T-helper 17 cell (primary cell): ENCODE results near the gene S100Z. TPM values are rescaled to one million over a fixed set of nuclear protein-coding genes. Genes with fewer than 3 reads are reported as not detected.
"Not testable (repeated sequence)": the region's sequence is repeated elsewhere in the genome, so short reads cannot be mapped to it uniquely, and the experiment has no call there.

Experiments
- ATAC-seq: fragments of 150-1000 bp; cut with Tn5 transposase; 2 replicates; pipeline ENCODE4 v1.10.0; 2021; ENCODE audit warnings: mild to moderate bottlenecking, moderate library complexity
- DNase-seq, 3 donors: peaks; one replicate each; pipeline versions ENCODE4 v3.0.0 to v3.0.0-alpha.2; 2020 to 2021
- H3K9me3 ChIP-seq: one replicate; pipeline ENCODE4 v1.7.0; 2013; ENCODE audit warnings: low read length, mild to moderate bottlenecking; ENCODE audit not compliant: control insufficient read depth, poor library complexity, severe bottlenecking
- H3K27ac Mint-ChIP-seq: one replicate; pipeline ENCODE4 v1.8.0; 2022; ENCODE audit warnings: mild to moderate bottlenecking, moderate library complexity, mixed read lengths
- H3K27me3 Mint-ChIP-seq: one replicate; pipeline ENCODE4 v1.8.0; 2022; ENCODE audit warnings: mixed read lengths
- H3K36me3 Mint-ChIP-seq: one replicate; pipeline ENCODE4 v1.8.0; 2022; ENCODE audit warnings: low read depth, mixed read lengths
- H3K4me1 Mint-ChIP-seq: one replicate; pipeline ENCODE4 v1.8.0; 2022; ENCODE audit warnings: mild to moderate bottlenecking, mixed read lengths
- H3K4me3 Mint-ChIP-seq: one replicate; pipeline ENCODE4 v1.8.0; 2022; ENCODE audit warnings: mild to moderate bottlenecking, moderate library complexity, mixed read lengths
- total RNA-seq, 4 donors: library from RNA in 2 of 4; stranded (reverse) in 2 of 4; gene quantifications; one replicate each; pipeline ENCODE4 v1.2.3 and lab custom pipeline; 2022 to 2026

S100Z gene
- total RNA-seq, 2 donors from 2014 or later = 1.2 to 1.5 TPM

DNA sequence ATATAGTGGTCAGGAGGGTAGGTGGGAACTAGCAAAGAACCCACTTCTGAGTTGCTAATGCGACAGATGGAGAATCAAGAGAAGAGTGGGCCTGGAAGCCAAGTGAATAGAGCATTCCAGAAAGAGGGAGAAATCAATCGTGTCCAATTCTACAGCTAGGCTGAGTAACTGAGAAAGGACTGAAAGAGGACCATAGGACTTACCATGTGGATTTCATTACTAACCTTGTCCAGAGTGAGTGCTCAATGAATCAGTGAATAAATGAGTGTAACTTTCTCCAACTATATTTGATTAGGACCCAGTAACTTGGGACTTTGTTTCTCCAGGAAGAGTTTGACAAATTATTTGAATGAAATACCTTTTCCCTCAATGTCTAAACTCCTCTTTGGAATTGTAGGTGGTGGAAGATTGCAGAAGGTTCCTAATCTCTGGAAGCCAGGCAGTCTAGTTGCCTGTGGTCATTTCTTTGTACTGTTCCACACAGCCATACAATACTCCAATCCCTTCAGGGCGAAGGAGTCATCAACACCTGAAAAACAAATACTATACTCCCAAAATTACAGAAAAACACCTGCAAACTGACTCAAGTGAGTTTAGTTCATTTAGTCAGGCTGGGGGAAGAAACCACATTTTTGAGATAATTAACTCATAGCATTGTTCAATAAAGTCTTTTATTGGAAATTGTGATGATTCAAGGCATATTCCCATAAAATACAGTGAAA lies 33.5 kb upstream of the S100Z start:
- DNase-seq (no peak), ATAC-seq (no peak)
- peaks cover 12% of the 10 kb centered on the region for H3K4me1 Mint-ChIP-seq
- no peaks in the 10 kb centered on the region for H3K9me3 ChIP-seq
- no peak overlapping the region for H3K4me3 Mint-ChIP-seq
- H3K27me3 Mint-ChIP-seq = peaks cover 17% of the 10 kb centered on the region
- H3K27ac Mint-ChIP-seq = no peak overlapping the region
- no peaks in the 10 kb centered on the region for H3K36me3 Mint-ChIP-seq

- Mint-ChIP-seq H3K36me3 (no peaks in the 10 kb centered on the region), H3K27ac (no peak within 1 kb of the TSS), H3K4me1 (peaks cover 12% of the 10 kb centered on the region), H3K4me3 (peak within 1 kb of the TSS; percentile 88), H3K27me3 (peaks cover 17% of the 10 kb centered on the region)
- DNase-seq (peak; percentile 6 to 55 (median 49)), ATAC-seq (peak; percentile 83)
- no peaks in the 10 kb centered on the region for H3K9me3 ChIP-seq
Measured at GRCh38 chr5:76818844-76819831, 30.7 kb upstream of the S100Z start, which contains the start of gene F2RL1. Gene F2RL1, plus strand, starts transcription at chr5:76819030. Its CDS starts 153 bp downstream, at chr5:76819183.

DNA sequence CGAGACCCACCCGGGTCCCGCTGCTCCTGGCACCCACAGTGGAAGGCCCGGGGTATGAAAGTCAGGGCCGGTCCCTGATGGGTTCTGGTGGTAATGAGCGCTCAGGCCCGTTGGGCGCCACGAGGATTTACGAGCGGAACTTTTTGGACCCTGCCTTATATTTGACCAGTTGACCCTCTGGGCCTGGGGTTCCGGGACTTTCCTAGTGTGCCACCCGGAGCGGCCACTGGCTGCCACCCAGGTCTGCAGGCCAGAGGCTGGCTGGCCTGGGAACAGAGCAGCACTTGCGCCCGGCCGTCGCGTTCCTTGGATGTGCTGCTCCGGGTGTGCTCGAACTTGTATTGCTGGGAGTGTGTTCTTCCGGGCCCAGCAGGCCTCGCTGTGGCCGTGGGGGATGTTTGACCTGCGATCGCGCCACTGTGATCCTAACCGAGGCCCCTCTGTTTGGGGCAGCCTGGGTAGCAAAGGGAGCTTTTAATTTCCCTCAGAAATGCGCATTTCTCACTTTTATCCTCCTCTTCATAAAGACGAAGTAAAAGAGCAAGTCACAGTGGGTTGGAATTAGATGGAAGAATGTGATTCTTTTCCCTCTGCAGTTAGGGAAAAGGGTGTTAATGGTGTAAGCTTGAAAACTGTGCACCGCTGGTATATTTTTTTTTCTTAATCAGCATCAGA lies 29.8 kb upstream of the S100Z start:
- H3K9me3 ChIP-seq = no peaks in the 10 kb centered on the region
- peak overlapping the region; percentile 88 for H3K4me3 Mint-ChIP-seq
- no peak for DNase-seq
- H3K4me1 Mint-ChIP-seq = peaks cover 10% of the 10 kb centered on the region
- H3K27ac Mint-ChIP-seq = no peak overlapping the region
- no peaks in the 10 kb centered on the region for H3K36me3 Mint-ChIP-seq
- ATAC-seq = peak; percentile 3
- H3K27me3 Mint-ChIP-seq = peaks cover 16% of the 10 kb centered on the region

- peak overlapping the region; percentile 88 for H3K4me3 Mint-ChIP-seq
- no peak overlapping the region for H3K27ac Mint-ChIP-seq
- H3K9me3 ChIP-seq = no peaks in the 10 kb centered on the region
- ATAC-seq (no peak), DNase-seq (no peak)
- H3K36me3 Mint-ChIP-seq = no peaks in the 10 kb centered on the region
- H3K4me1 Mint-ChIP-seq = peaks cover 12% of the 10 kb centered on the region
- peaks cover 11% of the 10 kb centered on the region for H3K27me3 Mint-ChIP-seq
Measured at GRCh38 chr5:76820526-76820890, 29.3 kb upstream of the S100Z start.

DNA sequence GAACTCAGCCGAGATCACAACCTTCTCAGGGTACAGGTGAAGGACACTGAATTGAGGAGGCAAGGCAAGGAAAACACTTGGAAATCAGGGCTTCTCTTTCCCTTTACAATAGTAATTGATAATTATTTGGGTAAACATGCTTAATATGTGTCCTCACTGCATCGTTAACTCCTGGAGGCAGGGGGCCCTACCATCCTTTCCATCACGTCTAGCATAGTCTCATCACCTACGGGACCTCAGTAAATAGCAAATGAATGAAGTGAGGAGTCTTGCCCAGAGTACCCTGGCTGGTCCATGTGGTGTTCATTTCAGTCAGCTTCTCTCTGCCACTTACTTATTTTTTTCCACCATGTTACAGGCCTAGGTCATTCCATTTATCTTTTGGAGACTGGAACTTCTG lies 28.7 kb upstream of the S100Z start:
- no peaks in the 10 kb centered on the region for H3K36me3 Mint-ChIP-seq
- no peak overlapping the region for H3K4me3 Mint-ChIP-seq
- H3K27me3 Mint-ChIP-seq = peaks cover 6% of the 10 kb centered on the region
- DNase-seq (no peak), ATAC-seq (no peak)
- H3K4me1 Mint-ChIP-seq = peaks cover 14% of the 10 kb centered on the region
- no peak overlapping the region for H3K27ac Mint-ChIP-seq
- no peaks in the 10 kb centered on the region for H3K9me3 ChIP-seq

GRCh38 chr5:76822105-76822731 lies 27.6 kb upstream of the S100Z start:
- H3K4me1 Mint-ChIP-seq = peaks cover 16% of the 10 kb centered on the region
- not testable (repeated sequence) for H3K9me3 ChIP-seq, H3K27me3 Mint-ChIP-seq, ATAC-seq, H3K27ac Mint-ChIP-seq, H3K36me3 Mint-ChIP-seq, DNase-seq, H3K4me3 Mint-ChIP-seq

GRCh38 chr5:76826416-76826815 lies 23.4 kb upstream of the S100Z start:
- H3K27ac Mint-ChIP-seq = peak overlapping the region; percentile 21
- not testable (repeated sequence) for H3K36me3 Mint-ChIP-seq, ATAC-seq, H3K4me3 Mint-ChIP-seq, H3K27me3 Mint-ChIP-seq, DNase-seq, H3K4me1 Mint-ChIP-seq, H3K9me3 ChIP-seq

DNA sequence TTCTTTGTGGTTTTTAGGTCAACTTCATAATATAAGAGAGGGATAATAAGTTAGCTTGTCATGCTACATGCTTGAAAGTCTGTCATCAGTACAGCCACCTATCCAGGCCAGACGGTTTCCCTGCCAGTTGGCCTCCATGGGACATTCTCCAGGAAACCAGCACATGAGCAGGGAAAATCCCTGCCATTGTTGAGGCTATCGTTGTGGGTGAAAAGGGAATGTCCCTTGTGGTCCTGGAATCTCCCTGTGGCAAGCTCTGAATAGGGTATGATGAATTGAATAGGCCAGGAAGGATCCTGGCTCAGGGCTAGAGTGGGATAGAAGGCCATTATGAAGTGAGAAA lies 18.7 kb upstream of the S100Z start:
- no peak overlapping the region for H3K4me3 Mint-ChIP-seq
- DNase-seq (no peak), ATAC-seq (no peak)
- no peaks in the 10 kb centered on the region for H3K27me3 Mint-ChIP-seq
- H3K9me3 ChIP-seq = no peaks in the 10 kb centered on the region
- peaks cover 4% of the 10 kb centered on the region for H3K36me3 Mint-ChIP-seq
- H3K4me1 Mint-ChIP-seq = peaks cover 8% of the 10 kb centered on the region
- no peak overlapping the region for H3K27ac Mint-ChIP-seq

DNA sequence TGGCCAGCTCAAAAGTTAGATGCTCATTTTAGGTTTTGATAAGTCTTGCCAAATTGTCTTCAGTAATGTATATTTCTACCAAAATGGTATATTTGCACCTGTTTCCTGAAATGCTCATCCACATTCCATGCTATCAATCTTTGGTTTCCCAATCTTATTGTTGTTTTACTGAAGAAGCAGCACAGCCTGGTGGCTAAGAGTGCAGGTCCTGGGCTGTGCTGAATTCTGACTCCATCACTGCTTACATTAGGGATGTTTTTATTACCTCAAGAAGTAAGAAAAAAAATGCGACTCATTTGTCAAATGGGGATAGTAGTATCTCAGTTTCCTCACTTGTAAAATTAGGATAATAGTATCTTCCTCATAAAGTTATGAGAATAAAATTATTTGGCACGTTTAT lies 13.6 kb upstream of the S100Z start:
- Mint-ChIP-seq H3K4me1 (peaks cover 3% of the 10 kb centered on the region), H3K27ac (no peak overlapping the region), H3K4me3 (no peak overlapping the region), H3K27me3 (no peaks in the 10 kb centered on the region), H3K36me3 (peaks cover 4% of the 10 kb centered on the region)
- H3K9me3 ChIP-seq = no peaks in the 10 kb centered on the region
- ATAC-seq (no peak), DNase-seq (no peak)

DNA sequence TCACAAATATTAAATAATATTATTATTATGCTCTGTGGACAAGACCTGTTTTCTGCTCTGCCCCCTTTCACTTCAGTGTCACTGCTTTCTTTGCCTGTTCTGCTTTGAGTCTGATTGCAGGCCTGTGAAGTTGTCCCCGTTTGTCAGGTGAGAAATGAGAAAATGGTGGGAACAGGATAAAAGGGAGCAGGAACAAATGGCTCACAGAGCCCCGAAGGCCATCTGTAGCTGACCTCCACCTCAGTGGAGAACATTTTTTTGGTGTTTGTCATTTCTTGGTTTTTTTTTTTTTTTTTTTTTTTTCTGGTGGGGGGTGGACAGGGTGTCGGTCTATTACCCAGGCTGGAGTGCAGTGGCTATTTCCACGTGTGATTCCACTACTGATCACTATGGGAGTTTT lies 13.2 kb upstream of the S100Z start:
- Mint-ChIP-seq H3K36me3 (peaks cover 4% of the 10 kb centered on the region), H3K27ac (no peak overlapping the region), H3K4me3 (no peak overlapping the region), H3K4me1 (peaks cover 2% of the 10 kb centered on the region), H3K27me3 (no peaks in the 10 kb centered on the region)
- ATAC-seq = no peak
- DNase-seq = no peak
- H3K9me3 ChIP-seq = no peaks in the 10 kb centered on the region

GRCh38 chr5:76838481-76839261 lies 11.1 kb upstream of the S100Z start:
- no peaks in the 10 kb centered on the region for H3K9me3 ChIP-seq
- ATAC-seq (no peak), DNase-seq (no peak)
- H3K27me3 Mint-ChIP-seq = no peaks in the 10 kb centered on the region
- H3K4me1 Mint-ChIP-seq = no peaks in the 10 kb centered on the region
- H3K27ac Mint-ChIP-seq = no peak overlapping the region
- no peak overlapping the region for H3K4me3 Mint-ChIP-seq
- H3K36me3 Mint-ChIP-seq = peaks cover 3% of the 10 kb centered on the region

GRCh38 chr5:76841361-76841760 lies 8.5 kb upstream of the S100Z start:
- Mint-ChIP-seq H3K36me3 (peaks cover 3% of the 10 kb centered on the region), H3K27ac (no peak overlapping the region), H3K4me3 (no peak overlapping the region), H3K4me1 (peaks cover 5% of the 10 kb centered on the region), H3K27me3 (no peaks in the 10 kb centered on the region)
- ATAC-seq (no peak), DNase-seq (no peak)
- no peaks in the 10 kb centered on the region for H3K9me3 ChIP-seq
